DOHH2 (cell line): ENCODE results near the gene SYNDIG1.

Experiments used
- CTCF ChIP-seq: fragments of 200-600 bp; sonication (generic); IDR thresholded peaks from one replicate; pipeline ENCODE4 v1.5.1; 2014; ENCODE audit warnings: antibody characterized with exemption, mild to moderate bottlenecking, low read depth, low read length; ENCODE audit not compliant: poor library complexity, severe bottlenecking
- EZH2phosphoT487 ChIP-seq: fragments of 200-600 bp; sonication (generic); IDR thresholded peaks from 2 replicates; pipeline ENCODE4 v1.6.1; 2017; ENCODE audit warnings: borderline replicate concordance, mild to moderate bottlenecking, antibody characterized with exemption, low read length, moderate library complexity, mixed read lengths

- no peak for TF ChIP-seq CTCF
- no peak for TF ChIP-seq EZH2phosphoT487
Observed at GRCh38 chr20:24543168-24543567, 73.7 kb downstream of the SYNDIG1 start.
